SK-N-MC (cell line): ENCODE measurements around the gene SLC6A13.

Source experiments
- EZH2 ChIP-seq: fragments of 200-600 bp; sonication (generic); IDR thresholded peaks from one replicate; pipeline ENCODE4 v1.6.1; 2017; ENCODE audit warnings: antibody characterized with exemption
- POLR2AphosphoS5 ChIP-seq: IDR thresholded peaks from 2 replicates; pipeline ENCODE4 v1.6.1; 2012; ENCODE audit warnings: mild to moderate bottlenecking, low read depth, low read length, borderline replicate concordance

DNA sequence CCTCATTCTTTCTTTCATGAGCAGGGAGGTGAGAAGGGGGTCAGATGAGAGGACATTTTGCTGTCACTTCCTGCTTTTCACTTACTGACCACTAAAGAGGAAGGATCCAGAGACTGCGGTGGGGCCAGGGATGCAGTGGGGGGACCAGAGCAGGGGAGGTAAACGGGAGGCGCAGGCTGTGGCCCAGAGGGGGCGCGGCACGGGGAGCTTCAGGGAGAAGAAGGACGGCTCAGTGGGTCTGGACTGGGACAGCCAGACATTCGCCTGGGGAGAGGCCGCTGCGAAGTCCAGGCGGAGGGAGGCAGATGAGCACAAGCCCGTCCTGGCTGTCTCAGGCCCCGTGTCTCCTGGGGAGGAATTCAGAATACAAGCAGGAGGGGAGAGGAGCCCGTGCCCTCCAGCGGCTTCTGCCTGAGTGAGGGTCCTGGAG lies 89.9 kb downstream of the SLC6A13 start:
- no peak for TF ChIP-seq EZH2
- TF ChIP-seq POLR2AphosphoS5: no peak
